Activated naive CD4-positive, alpha-beta T cell (primary cell): ENCODE results near the gene LRPAP1.

ENCODE experiments used
- DNase-seq, 4 experiments: peaks; one replicate each; lab custom pipeline; 2025; lab: John Stamatoyannopoulos, UW

Gene LRPAP1

DNA sequence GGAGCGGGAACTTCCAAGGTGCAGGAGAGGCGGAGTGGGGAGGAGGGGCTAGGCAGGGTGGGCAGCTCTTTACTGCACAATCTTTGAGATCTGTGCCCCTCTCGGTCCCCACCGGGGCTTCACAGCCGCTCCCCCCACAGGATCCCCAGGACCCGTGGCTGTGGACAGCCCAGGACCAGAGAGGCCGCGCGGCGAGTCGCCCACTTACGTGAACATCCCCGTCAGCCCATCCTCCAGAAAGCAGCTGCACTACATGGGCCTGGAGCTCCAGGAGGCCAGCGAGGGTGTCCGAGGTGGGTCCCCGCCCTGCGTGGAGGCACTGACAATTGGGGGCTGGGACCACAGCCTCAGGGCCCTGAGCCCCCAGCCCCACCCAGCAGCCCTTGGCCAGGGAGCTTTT, 32.1 kb downstream of the LRPAP1 start:
- DNase-seq: no peak

DNA sequence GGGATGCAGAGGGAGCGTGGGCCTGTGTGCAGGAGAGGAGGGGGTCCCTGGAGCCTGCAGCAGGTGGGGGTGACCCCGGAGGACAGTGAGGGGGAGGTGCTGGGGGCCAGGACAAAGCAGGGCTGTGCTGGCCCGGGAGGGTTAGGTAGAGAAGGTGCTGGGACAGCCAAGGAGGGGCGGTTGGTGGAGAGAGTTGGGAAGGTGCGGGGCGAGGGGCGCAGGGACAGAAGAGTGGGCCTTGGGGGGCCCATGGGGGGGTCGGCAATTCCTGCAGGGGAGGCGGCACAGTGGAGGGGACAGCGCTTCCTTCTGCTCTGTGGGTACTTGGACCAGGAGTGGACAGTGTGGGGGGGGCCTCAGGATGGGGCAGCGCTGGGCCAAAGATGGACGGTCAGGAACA, 32.5 kb downstream of the LRPAP1 start:
- no peak for DNase-seq

DNA sequence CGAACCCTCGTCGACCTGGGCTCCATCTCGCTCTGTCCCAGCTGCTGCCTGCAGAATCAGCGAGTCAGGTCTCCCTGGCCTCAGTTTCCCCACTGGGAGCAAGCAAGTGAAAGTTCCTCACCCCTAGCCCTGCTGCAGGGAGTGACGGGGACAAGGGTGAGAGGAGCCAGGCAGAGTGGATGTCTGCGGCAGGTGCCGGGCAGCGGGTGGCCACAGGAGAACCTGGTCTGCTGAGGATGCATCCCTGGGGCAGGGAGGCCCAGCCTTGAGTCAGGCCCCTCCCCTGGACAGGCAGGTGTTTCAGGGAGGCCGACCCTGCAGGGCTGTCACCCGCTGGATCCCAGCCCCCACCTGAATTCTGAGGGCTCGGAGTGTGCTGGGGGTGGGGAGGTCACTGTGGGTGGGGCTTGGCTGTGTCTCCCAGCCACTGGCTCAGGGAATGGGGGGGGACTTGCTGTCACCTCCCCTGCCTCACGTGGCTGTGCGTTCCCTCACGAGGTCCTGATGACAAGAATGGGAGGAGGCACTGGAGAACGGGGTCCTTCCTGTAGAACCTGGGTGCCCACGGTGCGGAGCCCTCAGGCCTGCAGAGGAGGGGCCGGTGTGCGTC, 33.2 kb downstream of the LRPAP1 start:
- DNase-seq: no peak

DNA sequence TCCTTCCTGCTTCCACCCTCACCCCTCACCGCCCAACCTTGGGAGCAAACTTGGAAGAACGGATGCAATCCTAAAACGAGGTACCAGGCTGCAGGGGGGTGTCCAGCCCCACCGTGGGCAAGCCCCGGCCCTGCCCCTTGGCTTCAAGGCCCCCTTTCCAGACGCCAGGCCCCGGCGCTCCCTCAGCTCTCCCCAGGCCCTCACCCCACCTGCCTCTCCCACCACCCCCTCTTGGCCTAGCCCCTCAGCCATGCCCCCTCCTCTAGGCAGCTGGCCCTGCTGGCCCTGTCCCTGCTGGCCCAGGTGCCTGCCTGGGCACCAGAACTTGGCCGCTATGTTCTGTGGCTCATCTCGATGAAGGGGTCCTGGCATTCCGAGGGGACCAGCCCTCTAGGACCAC, 33.8 kb downstream of the LRPAP1 start:
- no peak for DNase-seq

DNA sequence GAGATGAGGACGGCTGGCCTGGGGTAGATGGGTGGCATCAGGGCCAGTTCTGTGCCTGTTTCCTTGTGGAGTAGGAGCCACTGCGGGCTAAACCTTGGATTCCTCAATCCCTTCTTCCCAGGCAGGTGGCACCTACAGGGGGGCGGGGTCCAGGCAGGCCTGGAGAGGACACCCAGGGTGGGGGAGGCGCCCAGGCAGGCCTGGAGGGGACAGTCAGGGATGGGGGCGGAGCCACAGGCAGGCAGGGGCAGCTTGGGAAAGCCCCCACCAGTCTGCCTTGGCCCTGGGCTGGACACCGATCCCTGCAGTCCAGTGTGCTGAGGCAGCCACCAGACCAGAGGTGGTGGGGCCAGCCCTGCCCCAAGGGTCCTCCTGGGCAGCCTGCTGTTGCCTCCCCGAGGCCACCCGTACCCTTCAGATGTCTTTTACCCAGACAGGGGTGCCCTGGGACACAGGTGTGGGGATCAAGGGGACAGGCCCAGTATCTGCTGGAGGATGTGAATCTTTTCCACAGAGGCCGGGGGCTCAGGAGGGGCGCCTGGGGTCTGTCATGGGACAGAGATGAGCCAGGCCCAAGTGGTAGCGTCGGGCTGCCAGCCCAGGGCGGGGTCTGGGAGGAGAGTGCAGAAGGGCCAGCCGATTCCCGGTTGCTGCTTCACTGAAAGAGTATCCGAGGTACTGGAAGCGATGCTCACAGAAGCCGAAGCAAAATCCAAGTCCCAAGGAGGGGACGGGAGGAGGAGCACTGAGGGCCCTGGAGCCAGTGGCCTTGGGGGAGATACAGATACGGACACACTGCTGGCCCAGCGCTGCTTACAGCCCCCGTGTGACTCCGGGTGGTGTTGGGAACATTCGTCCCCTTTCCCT, 34.5 kb downstream of the LRPAP1 start:
- DNase-seq: no peak

DNA sequence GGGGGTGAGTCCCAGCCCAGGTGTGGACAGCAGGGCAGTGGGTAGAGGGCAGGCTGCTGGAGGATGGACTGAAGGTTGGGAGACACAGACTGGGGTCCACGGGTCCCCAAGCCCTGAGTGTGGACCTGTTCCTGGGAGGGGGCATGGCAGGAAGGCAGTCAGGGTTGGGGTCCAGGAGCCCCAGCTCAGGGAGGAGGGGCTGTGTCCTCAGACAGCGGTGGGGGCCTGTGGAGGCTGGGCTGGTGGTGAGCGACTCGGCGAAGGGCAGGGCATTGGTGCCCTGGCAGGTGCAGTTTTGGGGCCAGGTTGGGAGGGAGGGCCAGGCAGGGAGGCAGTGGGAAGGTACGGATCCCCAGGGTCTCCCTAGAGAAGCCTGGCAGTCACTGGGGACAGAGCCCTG, 35.1 kb downstream of the LRPAP1 start:
- no peak for DNase-seq

DNA sequence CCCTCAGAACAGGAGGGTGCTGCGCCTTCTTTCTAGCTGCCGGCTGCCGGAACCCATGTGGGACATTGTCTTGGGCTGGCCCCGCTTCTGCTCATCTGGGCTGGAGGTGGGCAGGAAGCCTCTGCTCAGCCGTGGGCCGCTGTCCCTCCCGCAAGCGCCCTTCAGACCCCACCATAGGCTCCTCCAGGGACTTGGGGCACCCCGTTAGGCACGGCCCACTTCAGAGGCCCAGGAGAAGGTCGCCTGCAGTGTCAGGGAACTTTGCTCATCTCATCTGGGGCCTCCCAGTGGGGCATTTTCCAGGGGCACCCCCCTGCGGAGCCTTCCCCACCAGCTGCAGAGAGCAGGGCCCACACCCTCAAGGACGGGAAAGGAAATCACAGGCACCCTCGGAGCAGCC, 36.2 kb downstream of the LRPAP1 start:
- no peak for DNase-seq

DNA sequence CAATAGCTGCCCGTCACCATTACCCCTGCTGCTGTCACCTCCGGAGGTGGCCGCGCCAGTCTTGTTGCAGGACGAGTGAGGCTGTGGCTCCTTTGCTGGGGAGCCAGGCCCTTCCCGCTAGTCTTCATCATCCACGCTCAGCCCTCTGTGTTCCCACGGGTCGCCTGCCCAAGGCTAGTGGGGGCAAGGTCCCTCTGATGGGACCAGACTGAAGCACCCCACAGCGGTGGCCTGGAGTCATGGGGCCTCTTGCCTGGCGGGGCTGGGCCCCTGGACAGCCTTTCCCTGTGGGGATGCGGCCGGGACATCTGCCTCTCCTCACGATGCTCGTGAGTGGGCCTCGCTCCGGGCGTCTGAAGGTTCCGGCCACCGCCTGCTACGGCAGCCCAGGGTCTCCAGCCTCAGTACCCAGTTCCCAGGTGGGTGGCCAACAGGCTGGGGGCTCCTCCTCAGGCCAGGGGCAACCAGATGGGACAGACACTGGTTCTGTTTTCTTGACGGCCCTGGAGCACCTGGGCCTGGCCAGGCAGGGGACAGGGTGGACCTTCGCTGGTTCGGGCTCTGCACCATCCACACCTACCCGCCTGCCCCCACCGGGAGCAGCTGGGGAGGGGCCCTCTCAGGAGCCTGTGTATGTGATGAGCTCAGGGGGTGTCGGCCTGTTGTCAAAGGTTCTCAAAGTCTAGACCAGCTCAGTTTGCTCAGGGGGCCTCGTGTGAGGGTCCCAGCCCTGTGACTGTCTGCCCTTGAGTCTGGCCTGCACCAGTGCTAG, 36.8 kb downstream of the LRPAP1 start:
- DNase-seq: no peak

DNA sequence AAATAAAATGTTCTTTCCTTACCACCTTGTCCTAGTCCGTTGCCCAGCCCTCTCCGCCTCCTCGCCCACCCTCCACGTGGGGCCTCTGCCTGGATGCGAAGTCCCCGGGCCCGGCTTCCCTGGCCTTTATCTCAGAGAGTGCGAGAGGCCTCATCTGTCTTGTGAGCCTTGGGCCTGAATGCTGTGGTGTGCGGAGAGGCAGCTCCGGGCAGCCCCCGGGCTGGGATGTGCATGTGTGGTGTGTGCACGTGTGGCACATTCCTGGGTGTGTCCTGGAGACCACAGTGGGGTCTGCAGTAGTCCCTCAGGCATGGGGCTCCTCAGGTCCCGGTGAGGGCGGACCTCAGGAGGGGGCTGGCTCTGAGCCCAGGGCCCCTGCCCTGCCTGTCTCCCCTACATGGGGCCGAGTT, 37.8 kb downstream of the LRPAP1 start:
- no peak for DNase-seq

DNA sequence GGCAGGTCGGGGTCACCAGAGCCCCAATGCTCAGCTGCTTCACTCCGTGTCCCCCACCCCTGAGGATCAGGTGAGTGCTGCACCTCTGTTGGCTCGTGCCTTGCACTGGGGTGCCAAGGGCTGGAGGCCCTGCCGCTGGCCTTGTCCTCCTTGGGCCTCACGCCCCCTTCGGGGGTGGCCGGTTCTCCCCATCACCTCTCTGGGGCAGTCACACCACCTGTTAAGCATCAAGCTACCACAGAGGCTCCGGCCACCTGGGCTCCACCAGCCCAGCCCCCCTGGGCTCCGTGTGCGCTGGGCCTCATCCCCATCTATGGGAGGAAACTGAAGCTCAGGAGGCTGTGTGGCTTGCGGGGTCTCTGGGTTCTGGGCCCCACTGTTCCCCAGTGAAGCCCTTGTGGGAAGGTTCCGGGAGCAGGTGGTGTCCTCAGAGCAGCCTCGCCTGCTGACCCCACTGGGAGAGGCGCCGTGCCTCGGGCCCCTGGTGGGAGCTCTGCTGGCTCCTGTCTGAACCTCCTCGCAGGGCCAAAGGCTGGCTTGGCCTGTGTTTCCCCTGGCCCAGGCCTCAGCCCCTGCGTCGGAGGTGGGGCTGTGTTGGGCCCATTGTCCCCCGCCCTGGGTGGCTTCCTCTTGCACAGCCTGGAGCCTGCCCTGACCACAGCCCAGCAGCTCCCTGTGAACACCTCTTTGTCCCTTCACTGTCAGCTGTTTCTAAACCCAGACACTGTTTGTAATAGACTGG, 38.3 kb downstream of the LRPAP1 start:
- no peak for DNase-seq

DNA sequence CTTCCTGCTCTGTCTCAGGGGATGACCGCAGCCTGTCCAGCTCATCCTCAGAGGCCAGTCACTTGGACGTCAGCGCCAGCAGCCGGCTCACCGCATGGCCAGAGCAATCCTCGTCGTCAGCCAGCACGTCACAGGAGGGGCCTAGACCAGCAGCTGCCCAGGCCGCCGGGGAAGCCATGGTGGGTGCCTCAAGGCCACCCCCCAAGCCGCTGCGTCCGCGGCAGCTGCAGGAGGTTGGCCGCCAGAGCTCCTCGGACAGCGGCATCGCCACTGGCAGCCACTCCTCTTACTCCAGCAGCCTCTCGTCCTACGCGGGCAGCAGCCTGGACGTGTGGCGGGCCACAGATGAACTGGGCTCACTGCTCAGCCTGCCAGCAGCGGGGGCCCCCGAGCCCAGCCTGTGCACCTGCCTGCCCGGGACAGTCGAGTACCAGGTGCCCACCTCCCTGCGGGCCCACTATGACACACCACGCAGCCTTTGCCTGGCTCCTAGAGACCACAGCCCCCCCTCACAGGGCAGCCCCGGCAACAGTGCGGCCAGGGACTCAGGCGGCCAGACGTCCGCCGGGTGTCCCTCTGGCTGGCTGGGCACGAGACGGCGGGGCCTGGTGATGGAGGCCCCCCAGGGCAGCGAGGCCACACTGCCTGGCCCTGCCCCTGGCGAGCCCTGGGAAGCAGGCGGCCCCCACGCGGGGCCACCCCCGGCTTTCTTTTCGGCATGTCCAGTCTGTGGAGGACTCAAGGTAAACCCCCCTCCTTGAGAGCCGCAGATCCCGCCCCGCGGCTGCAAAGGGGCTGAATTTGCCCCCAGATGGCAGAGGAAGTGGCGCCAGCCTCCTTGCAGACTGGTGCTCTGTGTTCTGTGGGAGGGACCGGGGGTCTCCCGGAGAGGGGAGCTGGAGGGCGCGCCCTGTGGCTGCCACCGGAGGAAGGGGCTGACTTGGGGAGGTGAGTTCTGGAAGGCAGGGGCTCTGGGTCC, 39.2 kb downstream of the LRPAP1 start:
- no peak for DNase-seq

DNA sequence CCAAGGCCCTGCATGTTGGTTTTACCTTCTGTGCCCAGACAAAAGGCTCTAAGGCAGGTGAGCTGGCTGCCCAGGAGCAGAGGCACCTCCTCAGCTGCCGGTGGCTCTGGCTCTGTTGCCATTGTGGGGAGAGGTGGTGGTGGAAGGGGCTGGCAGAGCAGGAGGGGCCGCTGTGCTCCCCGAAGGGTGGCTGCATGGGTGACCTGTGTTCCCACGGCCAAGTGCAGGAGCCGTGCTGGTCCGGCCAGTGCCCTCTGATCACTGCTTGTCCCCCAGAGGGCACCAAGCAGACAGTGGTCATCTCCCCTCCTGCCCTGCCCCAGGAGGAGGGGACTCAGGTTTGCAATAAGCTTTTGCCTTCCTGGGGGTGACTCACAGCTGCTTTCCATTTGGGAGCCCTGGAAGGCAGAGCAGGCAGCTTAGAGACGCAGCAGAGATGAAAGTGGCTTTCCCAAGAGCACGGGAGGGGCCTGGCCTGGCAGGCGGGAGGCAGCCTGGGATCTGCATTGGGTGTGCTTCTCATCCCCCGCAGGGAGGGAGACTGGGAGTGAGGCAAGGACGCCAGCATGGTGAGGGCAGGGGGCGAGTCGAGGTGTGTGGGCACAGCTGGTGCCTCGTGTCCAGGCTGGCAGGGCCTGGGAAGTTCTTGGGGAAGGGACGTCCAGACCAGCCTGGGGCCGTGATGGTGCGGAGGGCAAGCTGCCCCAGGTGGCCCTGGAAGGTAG, 40.4 kb downstream of the LRPAP1 start:
- DNase-seq: no peak

DNA sequence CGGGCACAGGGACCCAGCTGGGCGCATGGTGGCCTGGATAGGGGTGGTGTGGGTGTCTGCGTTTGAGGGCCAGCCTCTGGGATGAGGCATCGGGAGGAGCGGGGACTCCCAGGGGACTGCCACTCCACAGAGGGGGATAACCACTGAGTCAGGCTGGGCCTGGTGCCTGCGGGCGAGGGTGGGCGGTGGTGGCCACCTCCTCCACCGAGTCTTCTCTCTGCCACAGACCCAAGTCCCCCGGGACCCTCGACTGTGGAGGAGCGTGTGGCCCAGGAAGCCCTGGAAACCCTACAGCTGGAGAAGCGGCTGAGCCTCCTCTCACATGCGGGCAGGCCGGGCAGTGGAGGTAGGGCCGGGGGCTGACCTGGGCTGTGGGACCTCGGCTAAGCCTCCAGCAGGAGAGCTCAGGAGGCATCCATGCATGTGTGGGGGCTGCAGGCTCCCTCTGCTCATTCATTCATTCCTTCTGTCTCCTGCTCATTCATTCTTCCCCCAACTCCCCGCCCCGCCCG, 42.7 kb downstream of the LRPAP1 start:
- DNase-seq: no peak

DNA sequence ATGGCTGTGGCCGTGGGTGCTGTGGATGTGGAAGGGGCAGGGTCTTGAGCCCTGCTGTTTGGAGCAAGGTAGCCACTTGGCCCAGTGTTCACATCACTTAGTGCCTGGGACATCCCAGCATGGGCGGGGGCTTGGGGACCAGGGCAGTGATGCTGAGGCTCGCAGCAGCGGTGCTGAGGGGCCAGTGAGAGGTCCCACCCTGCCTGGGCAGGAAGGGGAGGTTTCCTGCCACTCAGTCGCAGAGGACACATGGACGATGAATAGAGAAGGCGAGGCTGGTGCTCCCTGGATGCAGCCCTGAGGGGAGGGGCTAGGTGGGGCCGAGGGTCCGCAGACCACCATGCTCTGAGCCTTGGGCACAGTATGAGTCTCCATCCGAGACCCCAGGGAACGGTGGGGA, 43.4 kb downstream of the LRPAP1 start:
- no peak for DNase-seq

DNA sequence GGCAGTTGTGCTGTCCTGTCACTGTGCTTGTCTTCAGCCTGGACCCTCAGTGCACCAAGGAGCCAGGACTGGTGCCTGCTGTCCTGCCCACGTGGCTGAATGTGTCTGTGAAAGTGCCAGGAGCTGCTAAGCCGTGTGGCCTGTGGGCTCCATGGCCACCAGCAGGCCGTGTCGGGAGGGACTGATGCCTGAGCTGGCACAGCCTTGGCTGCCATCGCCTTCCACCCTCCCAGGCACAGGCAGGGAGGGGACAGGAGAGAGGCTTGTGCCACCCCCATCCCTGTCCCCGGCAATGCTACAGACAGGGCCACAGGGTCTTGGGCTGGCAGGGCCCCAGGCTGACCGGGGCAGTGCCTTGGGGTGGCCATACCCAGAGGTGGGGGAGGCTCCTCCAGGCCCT, 44.4 kb downstream of the LRPAP1 start:
- DNase-seq: no peak

DNA sequence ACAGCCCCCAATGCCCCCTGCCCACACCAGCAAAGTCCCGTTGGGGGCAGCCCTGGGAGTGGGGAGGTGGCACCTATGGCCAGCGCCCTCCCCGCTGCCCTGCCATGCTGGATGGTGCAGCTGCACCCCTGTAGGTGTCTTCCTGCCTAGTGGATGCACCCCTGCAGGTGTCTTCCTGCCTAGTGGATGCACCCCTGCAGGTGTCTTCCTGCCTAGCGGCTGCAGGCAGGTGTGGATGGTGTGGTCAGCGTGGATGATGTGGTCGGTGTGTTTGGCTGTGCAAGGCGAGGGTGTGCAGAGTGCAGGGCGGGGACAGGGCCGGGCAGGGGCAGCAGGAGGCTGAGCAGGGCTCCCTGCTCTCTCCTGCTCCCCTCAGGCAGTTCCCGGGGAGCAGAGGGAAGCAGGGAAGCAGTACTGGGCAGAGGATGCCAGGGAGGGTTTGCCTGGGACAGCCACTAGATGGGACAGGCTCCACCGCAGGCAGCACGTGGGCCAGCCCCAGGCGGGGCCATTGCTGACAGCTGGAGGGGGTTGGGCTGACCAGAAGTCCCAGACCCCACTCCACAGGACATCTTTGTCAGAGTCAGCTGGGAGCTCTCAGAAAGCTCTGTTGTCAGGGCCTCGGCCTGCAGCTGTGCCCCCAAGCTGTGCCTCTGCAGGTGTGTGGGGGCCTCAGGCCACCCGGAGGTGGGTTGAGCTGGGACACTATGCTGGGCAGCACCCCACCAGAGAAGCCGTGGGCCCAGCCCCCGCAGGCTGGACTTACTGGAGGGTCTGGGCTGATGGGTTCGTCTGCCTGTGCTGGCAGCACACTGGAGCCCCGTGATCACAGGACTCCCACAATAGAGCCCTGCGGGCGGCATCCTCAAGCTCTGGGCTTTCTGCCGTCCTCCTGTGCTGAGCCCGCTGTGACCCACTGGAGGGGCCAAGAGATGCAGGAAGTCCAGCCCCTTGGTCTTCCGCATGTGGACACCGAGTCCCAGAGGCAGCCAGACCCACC, 45.4 kb downstream of the LRPAP1 start:
- no peak for DNase-seq

DNA sequence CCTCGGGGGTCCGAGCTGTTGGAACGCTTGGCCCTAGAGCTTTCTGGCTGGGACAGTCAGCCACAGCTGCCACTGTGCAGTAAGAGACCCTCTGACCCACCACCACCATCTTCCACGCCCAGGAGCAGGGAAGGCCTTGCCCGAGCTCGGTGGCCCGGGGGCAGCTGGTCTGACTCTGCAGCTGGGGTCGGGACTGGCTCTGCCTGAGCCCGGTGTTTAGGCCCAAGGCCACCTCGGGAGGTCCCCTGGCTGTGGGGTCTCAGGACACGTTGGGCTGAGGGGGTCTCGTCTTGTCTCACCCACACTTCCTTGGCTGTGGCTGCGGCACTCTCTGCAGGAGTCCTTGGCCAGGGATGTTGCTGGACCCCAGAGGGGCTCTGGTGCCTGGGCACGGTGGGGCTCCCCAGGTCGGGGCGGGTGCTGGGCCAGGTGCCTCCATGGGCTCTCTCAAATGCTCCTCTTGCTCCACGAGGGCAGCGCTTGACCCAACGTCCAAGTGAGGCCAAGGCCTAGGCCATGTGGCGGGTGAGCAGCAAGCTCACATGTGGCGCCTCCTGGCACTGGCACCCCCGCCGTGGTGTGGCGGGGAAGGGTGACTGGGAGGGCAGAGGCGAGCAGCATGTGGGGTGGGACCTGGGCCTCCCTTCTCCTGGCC, 46.2 kb downstream of the LRPAP1 start:
- DNase-seq: no peak
